Jurkat, Clone E6-1 (cell line): Measurements from ENCODE around the gene DELE1. TPM values are rescaled to one million over a fixed set of nuclear protein-coding genes. Genes with fewer than 3 reads are reported as not detected.

Experiments
- DNase-seq: peaks from one replicate; pipeline ENCODE4 v3.0.0-alpha.2; 2011; ENCODE audit warnings: low read depth, low spot score
- H3K4me3 ChIP-seq: 2 replicates; pipeline ENCODE4 v1.5.1; 2011; ENCODE audit warnings: mild to moderate bottlenecking, low read length, control low read depth, moderate library complexity
- polyA plus RNA-seq: library from polyadenylated mRNA; unstranded; fragments of >200 nt; gene quantifications from one replicate; pipeline ENCODE4 v1.2.1, GENCODE V29; 2012; ENCODE audit warnings: missing spikeins; ENCODE audit not compliant: insufficient read length, insufficient read depth

DELE1 gene
- 22.4 TPM for polyA plus RNA-seq

- peak within 1 kb of the TSS; percentile 71 for H3K4me3 ChIP-seq
- DNase-seq: peak; percentile 78
Measured at GRCh38 chr5:141923448-141924313, at the start of gene DELE1. DELE1 (plus strand) TSS chr5:141923871; CDS start chr5:141923942, 71 bp downstream.

GRCh38 chr5:141873933-141874261 lies 49.8 kb upstream of the DELE1 start:
- H3K4me3 ChIP-seq: no peak overlapping the region
- no peak for DNase-seq

GRCh38 chr5:141874262-141874964 lies 49.3 kb upstream of the DELE1 start:
- no peak for DNase-seq
- H3K4me3 ChIP-seq: no peak overlapping the region

- no peak overlapping the region for H3K4me3 ChIP-seq
- no peak for DNase-seq
Measured at GRCh38 chr5:141875022-141875740, 48.5 kb upstream of the DELE1 start.

GRCh38 chr5:141875795-141876627 lies 47.7 kb upstream of the DELE1 start:
- H3K4me3 ChIP-seq: no peak overlapping the region
- no peak for DNase-seq

- no peak for DNase-seq
- no peak overlapping the region for H3K4me3 ChIP-seq
Measured at GRCh38 chr5:141876628-141877355, 46.9 kb upstream of the DELE1 start.

GRCh38 chr5:141877356-141878185 lies 46.1 kb upstream of the DELE1 start:
- H3K4me3 ChIP-seq: no peak overlapping the region
- no peak for DNase-seq

GRCh38 chr5:141878186-141878710 lies 45.4 kb upstream of the DELE1 start, which contains the start of gene PCDH1:
PCDH1 (minus strand) TSS chr5:141878410; CDS start chr5:141878262, 148 bp downstream.
- no peak within 1 kb of the TSS for H3K4me3 ChIP-seq
- no peak for DNase-seq

- no peak overlapping the region for H3K4me3 ChIP-seq
- DNase-seq: peak; percentile 84
Measured at GRCh38 chr5:141878711-141879425, 44.8 kb upstream of the DELE1 start.

GRCh38 chr5:141879426-141879759 lies 44.3 kb upstream of the DELE1 start:
- no peak for DNase-seq
- H3K4me3 ChIP-seq: no peak overlapping the region

GRCh38 chr5:141879941-141880738 lies 43.5 kb upstream of the DELE1 start:
- DNase-seq: no peak
- no peak overlapping the region for H3K4me3 ChIP-seq

- no peak overlapping the region for H3K4me3 ChIP-seq
- no peak for DNase-seq
Measured at GRCh38 chr5:141880961-141881801, 42.5 kb upstream of the DELE1 start.

- DNase-seq: no peak
- no peak overlapping the region for H3K4me3 ChIP-seq
Measured at GRCh38 chr5:141881886-141882285, 41.8 kb upstream of the DELE1 start.

- no peak overlapping the region for H3K4me3 ChIP-seq
- no peak for DNase-seq
Measured at GRCh38 chr5:141882594-141883183, 41.0 kb upstream of the DELE1 start.
